SU-DHL-6 (cell line): ENCODE measurements around the gene FBXW11.

Experiments
- H2AFZ ChIP-seq: fragments of 200-600 bp; sonication (generic); 2 replicates; pipeline ENCODE4 v1.6.1; 2014; ENCODE audit warnings: low read depth, mild to moderate bottlenecking, moderate library complexity, mixed read lengths, antibody characterized with exemption, low read length; ENCODE audit not compliant: severe bottlenecking
- H3F3A ChIP-seq: fragments of 200-600 bp; shearing (Covaris generic); 2 replicates; pipeline ENCODE4 v1.6.0; 2016; ENCODE audit warnings: antibody characterized with exemption, mild to moderate bottlenecking; ENCODE audit not compliant: insufficient read depth
- H3K27ac ChIP-seq: fragments of 200-600 bp; sonication (generic); 2 replicates; pipeline ENCODE4 v1.5.1; 2016; ENCODE audit warnings: low read depth, mild to moderate bottlenecking, low read length, moderate library complexity, mixed read lengths
- H3K27me3 ChIP-seq: fragments of 200-600 bp; sonication (generic), shearing (Covaris generic); 2 replicates; pipeline ENCODE4 v1.6.0; 2014; ENCODE audit warnings: mild to moderate bottlenecking, low read length
- H3K36me3 ChIP-seq: fragments of 200-600 bp; sonication (generic); 2 replicates; pipeline ENCODE4 v1.6.1; 2014; ENCODE audit warnings: mild to moderate bottlenecking, low read length, mixed read lengths
- H3K4me2 ChIP-seq: fragments of 300-600, 200-600 bp; shearing (Covaris generic), sonication (generic); 2 replicates; pipeline ENCODE4 v1.6.0; 2014; ENCODE audit warnings: low read length, low read depth, mild to moderate bottlenecking; ENCODE audit not compliant: poor library complexity, severe bottlenecking
- H3K4me3 ChIP-seq: fragments of 200-600 bp; sonication (generic); 2 replicates; pipeline ENCODE4 v1.5.1; 2014; ENCODE audit warnings: antibody characterized with exemption, low read length, mild to moderate bottlenecking, mixed read lengths; ENCODE audit not compliant: insufficient read depth, poor library complexity, severe bottlenecking
- H3K79me2 ChIP-seq: fragments of 200-600 bp; sonication (generic); 2 replicates; pipeline ENCODE4 v1.6.1; 2014; ENCODE audit warnings: mild to moderate bottlenecking, low read length, moderate library complexity; ENCODE audit not compliant: insufficient read depth
- H3K9ac ChIP-seq: fragments of 200-600 bp; sonication (generic); 2 replicates; pipeline ENCODE4 v1.7.0; 2014; ENCODE audit warnings: mild to moderate bottlenecking, low read length
- H3K9me2 ChIP-seq: fragments of 200-600 bp; sonication (generic); replicated peaks from 2 replicates; pipeline ENCODE4 v1.6.1; 2014; ENCODE audit warnings: low read length; ENCODE audit not compliant: insufficient read depth
- H3K9me3 ChIP-seq: fragments of 200-600 bp; sonication (generic); 2 replicates; pipeline ENCODE4 v1.6.1; 2014; ENCODE audit warnings: low read length, mixed read lengths; ENCODE audit not compliant: insufficient read depth
- H4K20me1 ChIP-seq: fragments of 200-600 bp; sonication (generic); 2 replicates; pipeline ENCODE4 v1.6.1; 2014; ENCODE audit warnings: low read depth, mild to moderate bottlenecking, antibody characterized with exemption, low read length, moderate library complexity, mixed read lengths
- CTCF ChIP-seq: fragments of 200-600 bp; sonication (generic); IDR thresholded peaks from one replicate; pipeline ENCODE4 v1.5.1; 2017; ENCODE audit warnings: antibody characterized with exemption, mild to moderate bottlenecking, low read length, moderate library complexity; ENCODE audit not compliant: insufficient read depth, poor library complexity, severe bottlenecking
- EZH2phosphoT487 ChIP-seq: fragments of 200-600 bp; sonication (generic), shearing (Covaris generic); conservative IDR thresholded peaks from 2 replicates; pipeline ENCODE4 v1.6.1; 2018; ENCODE audit warnings: mild to moderate bottlenecking, antibody characterized with exemption, low read length, moderate library complexity, mixed read lengths

The FBXW11 gene

GRCh38 chr5:171939951-171940350 lies 66.5 kb downstream of the FBXW11 start:
- Histone ChIP-seq H3K27me3 (no peaks in the 10 kb centered on the region), H3K4me3 (no peak overlapping the region), H3K79me2 (peaks cover 69% of the 10 kb centered on the region), H3K9me2 (no peaks in the 10 kb centered on the region), H4K20me1 (0 out of 2 replicates have a peak, but pooled peaks cover 3% of the 10 kb centered on the region), H3K27ac (no peak overlapping the region), H3K36me3 (no peaks in the 10 kb centered on the region), H2AFZ (no peak overlapping the region), H3K9me3 (no peaks in the 10 kb centered on the region), H3K9ac (no peak overlapping the region), H3F3A (no peaks in the 10 kb centered on the region), H3K4me2 (no peak overlapping the region)
- TF ChIP-seq EZH2phosphoT487 (no peak), CTCF (no peak)

GRCh38 chr5:171938358-171938757 lies 68.1 kb downstream of the FBXW11 start:
- H3K27me3 ChIP-seq: no peaks in the 10 kb centered on the region
- no peaks in the 10 kb centered on the region for H3K36me3 ChIP-seq
- no peaks in the 10 kb centered on the region for H3K9me3 ChIP-seq
- peaks cover 69% of the 10 kb centered on the region for H3K79me2 ChIP-seq
- no peak overlapping the region for H3K9ac ChIP-seq
- no peak overlapping the region for H3K4me2 ChIP-seq
- H4K20me1 ChIP-seq: 0 out of 2 replicates have a peak, but pooled peaks cover 3% of the 10 kb centered on the region
- TF ChIP-seq CTCF: no peak
- TF ChIP-seq EZH2phosphoT487: no peak
- H3K27ac ChIP-seq: no peak overlapping the region
- no peak overlapping the region for H3K4me3 ChIP-seq
- no peaks in the 10 kb centered on the region for H3K9me2 ChIP-seq
- no peaks in the 10 kb centered on the region; the same call in 1 of the 2 replicates for H3F3A ChIP-seq
- H2AFZ ChIP-seq: no peak overlapping the region

- no peaks in the 10 kb centered on the region; the same call in 1 of the 2 replicates for H3F3A ChIP-seq
- H3K27ac ChIP-seq: no peak overlapping the region
- H3K27me3 ChIP-seq: no peaks in the 10 kb centered on the region
- 0 out of 2 replicates have a peak, but pooled peaks cover 3% of the 10 kb centered on the region for H4K20me1 ChIP-seq
- H2AFZ ChIP-seq: no peak overlapping the region
- H3K4me2 ChIP-seq: no peak overlapping the region
- no peaks in the 10 kb centered on the region for H3K9me3 ChIP-seq
- TF ChIP-seq EZH2phosphoT487 (no peak), CTCF (no peak)
- H3K79me2 ChIP-seq: peaks cover 75% of the 10 kb centered on the region
- H3K36me3 ChIP-seq: no peaks in the 10 kb centered on the region
- H3K4me3 ChIP-seq: no peak overlapping the region
- H3K9ac ChIP-seq: no peak overlapping the region
- no peaks in the 10 kb centered on the region for H3K9me2 ChIP-seq
Measured at GRCh38 chr5:171937351-171937750, 69.1 kb downstream of the FBXW11 start.
